HUES48 (cell line): ENCODE results near the gene RNF150.

Experiments used
- H3K27ac ChIP-seq: one replicate; pipeline ENCODE4 v1.7.0; 2013; ENCODE audit warnings: low read depth, low read length, inconsistent platforms
- H3K27me3 ChIP-seq: 2 replicates; pipeline ENCODE4 v1.6.1; 2013; ENCODE audit warnings: mild to moderate bottlenecking, low read length; ENCODE audit not compliant: control insufficient read depth, insufficient read depth
- H3K36me3 ChIP-seq: 2 replicates; pipeline ENCODE4 v1.6.1; 2013; ENCODE audit warnings: low read length; ENCODE audit not compliant: control insufficient read depth, insufficient read depth
- H3K4me1 ChIP-seq: 2 replicates; pipeline ENCODE4 v1.6.1; 2013; ENCODE audit warnings: mild to moderate bottlenecking, low read length; ENCODE audit not compliant: control insufficient read depth, insufficient read depth
- H3K4me3 ChIP-seq: 2 replicates; pipeline ENCODE4 v1.5.1; 2013; ENCODE audit warnings: mild to moderate bottlenecking, low read depth, low read length
- H3K9ac ChIP-seq: 2 replicates; pipeline ENCODE4 v1.6.1; 2013; ENCODE audit warnings: mild to moderate bottlenecking, low read depth, low read length, moderate library complexity
- H3K9me3 ChIP-seq: 2 replicates; pipeline ENCODE4 v1.6.1; 2013; ENCODE audit warnings: low read length; ENCODE audit not compliant: control insufficient read depth, insufficient read depth

Gene RNF150

GRCh38 chr4:140925417-140925816, 207.9 kb downstream of the RNF150 start:
- H3K27me3 ChIP-seq = no peaks in the 10 kb centered on the region
- no peak overlapping the region for H3K9ac ChIP-seq
- H3K27ac ChIP-seq = no peak overlapping the region
- H3K9me3 ChIP-seq = no peaks in the 10 kb centered on the region
- H3K36me3 ChIP-seq = no peaks in the 10 kb centered on the region
- peaks cover 10% of the 10 kb centered on the region for H3K4me1 ChIP-seq
- H3K4me3 ChIP-seq = no peak overlapping the region

- Histone ChIP-seq H3K9me3 (no peaks in the 10 kb centered on the region), H3K27ac (no peak overlapping the region), H3K27me3 (no peaks in the 10 kb centered on the region), H3K36me3 (no peaks in the 10 kb centered on the region), H3K9ac (no peak overlapping the region), H3K4me1 (peaks cover 10% of the 10 kb centered on the region), H3K4me3 (no peak overlapping the region)
Observed at GRCh38 chr4:140924761-140925392, 208.4 kb downstream of the RNF150 start.

- Histone ChIP-seq H3K36me3 (no peaks in the 10 kb centered on the region), H3K27ac (no peak overlapping the region), H3K4me3 (no peak overlapping the region), H3K27me3 (no peaks in the 10 kb centered on the region), H3K9me3 (no peaks in the 10 kb centered on the region), H3K9ac (no peak overlapping the region), H3K4me1 (0 out of 2 replicates have a peak, but pooled peaks cover 3% of the 10 kb centered on the region)
Observed at GRCh38 chr4:140906993-140907962, 226.0 kb downstream of the RNF150 start.

- H3K27ac ChIP-seq = no peak overlapping the region
- H3K36me3 ChIP-seq = no peaks in the 10 kb centered on the region
- no peak overlapping the region for H3K4me3 ChIP-seq
- H3K9ac ChIP-seq = no peak overlapping the region
- H3K4me1 ChIP-seq = 0 out of 2 replicates have a peak, but pooled peaks cover 3% of the 10 kb centered on the region
- no peaks in the 10 kb centered on the region for H3K9me3 ChIP-seq
- no peaks in the 10 kb centered on the region for H3K27me3 ChIP-seq
Observed at GRCh38 chr4:140904904-140905303, 228.4 kb downstream of the RNF150 start.

- Histone ChIP-seq H3K27ac (no peak overlapping the region), H3K9me3 (no peaks in the 10 kb centered on the region), H3K4me3 (no peak overlapping the region), H3K4me1 (0 out of 2 replicates have a peak, but pooled peaks cover 3% of the 10 kb centered on the region), H3K9ac (no peak overlapping the region), H3K27me3 (no peaks in the 10 kb centered on the region), H3K36me3 (no peaks in the 10 kb centered on the region)
Observed at GRCh38 chr4:140903522-140904475, 229.5 kb downstream of the RNF150 start.

GRCh38 chr4:140901736-140902336, 231.4 kb downstream of the RNF150 start:
- no peaks in the 10 kb centered on the region for H3K9me3 ChIP-seq
- 0 out of 2 replicates have a peak, but pooled peaks cover 3% of the 10 kb centered on the region for H3K4me1 ChIP-seq
- H3K36me3 ChIP-seq = no peaks in the 10 kb centered on the region
- no peak overlapping the region for H3K4me3 ChIP-seq
- H3K27ac ChIP-seq = no peak overlapping the region
- no peaks in the 10 kb centered on the region for H3K27me3 ChIP-seq
- H3K9ac ChIP-seq = no peak overlapping the region

GRCh38 chr4:140893939-140894338, 239.3 kb downstream of the RNF150 start:
- H3K36me3 ChIP-seq = no peaks in the 10 kb centered on the region
- no peaks in the 10 kb centered on the region for H3K4me1 ChIP-seq
- H3K27me3 ChIP-seq = no peaks in the 10 kb centered on the region
- no peak overlapping the region for H3K4me3 ChIP-seq
- H3K9ac ChIP-seq = no peak overlapping the region
- no peaks in the 10 kb centered on the region for H3K9me3 ChIP-seq
- H3K27ac ChIP-seq = no peak overlapping the region

- H3K27ac ChIP-seq = no peak overlapping the region
Observed at GRCh38 chr4:140888054-140888453, 245.2 kb downstream of the RNF150 start.

GRCh38 chr4:140887467-140887866, 245.8 kb downstream of the RNF150 start:
- Histone ChIP-seq H3K27me3 (no peaks in the 10 kb centered on the region), H3K9ac (no peak overlapping the region), H3K27ac (no peak overlapping the region), H3K9me3 (no peaks in the 10 kb centered on the region), H3K4me1 (peaks cover 2% of the 10 kb centered on the region; the same call in 1 of the 2 replicates), H3K4me3 (no peak overlapping the region), H3K36me3 (no peaks in the 10 kb centered on the region)

More at GRCh38 chr4:140888054-140888453, 245.2 kb downstream of the RNF150 start:
- Histone ChIP-seq H3K36me3 (no peaks in the 10 kb centered on the region), H3K4me1 (peaks cover 2% of the 10 kb centered on the region; the same call in 1 of the 2 replicates), H3K9me3 (no peaks in the 10 kb centered on the region), H3K4me3 (no peak overlapping the region), H3K27me3 (no peaks in the 10 kb centered on the region), H3K9ac (no peak overlapping the region)

- Histone ChIP-seq H3K36me3 (no peaks in the 10 kb centered on the region), H3K9ac (no peak overlapping the region), H3K9me3 (no peaks in the 10 kb centered on the region), H3K4me1 (peaks cover 2% of the 10 kb centered on the region; the same call in 1 of the 2 replicates), H3K27me3 (no peaks in the 10 kb centered on the region), H3K4me3 (no peak overlapping the region), H3K27ac (no peak overlapping the region)
Observed at GRCh38 chr4:140884431-140885058, 248.7 kb downstream of the RNF150 start.
